ENCODE measurements around the gene C9orf50.

C9orf50 gene

DNA sequence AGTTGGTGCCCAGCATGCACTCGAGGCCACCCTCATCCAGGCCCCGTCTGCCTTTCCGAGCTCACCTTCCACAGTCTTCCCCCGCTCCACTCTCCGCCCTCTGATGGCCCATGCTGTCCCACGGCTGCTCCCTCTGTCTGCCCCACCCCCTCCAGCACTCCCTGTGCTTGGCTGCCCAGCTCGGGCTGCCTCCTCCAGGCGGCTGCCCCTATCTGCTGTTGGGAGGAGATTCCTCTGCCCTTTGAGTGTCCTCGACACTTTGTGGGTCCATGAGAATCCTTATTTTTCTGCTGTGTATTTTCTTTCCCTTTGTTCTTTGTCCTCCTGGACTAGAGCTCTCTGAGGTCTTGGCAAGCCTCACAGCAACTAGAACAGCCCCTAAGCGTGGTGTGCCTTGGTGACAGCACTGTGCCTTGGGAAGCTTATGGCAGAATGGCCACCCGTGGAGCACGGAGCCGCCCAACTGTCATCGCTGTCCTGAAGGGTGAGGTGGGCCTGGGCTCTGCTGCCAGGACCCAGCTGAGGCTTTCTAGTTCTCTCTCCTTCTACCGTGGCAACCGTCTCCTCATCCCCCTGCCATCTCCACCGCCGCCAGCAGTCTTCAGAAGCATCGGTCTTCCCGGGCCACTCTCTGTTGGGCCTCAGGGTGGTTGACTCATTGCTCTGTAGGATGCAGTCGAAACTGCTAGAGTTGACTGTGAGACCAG, 10.2 kb upstream of the C9orf50 start:
- no peak for DNase-seq

DNA sequence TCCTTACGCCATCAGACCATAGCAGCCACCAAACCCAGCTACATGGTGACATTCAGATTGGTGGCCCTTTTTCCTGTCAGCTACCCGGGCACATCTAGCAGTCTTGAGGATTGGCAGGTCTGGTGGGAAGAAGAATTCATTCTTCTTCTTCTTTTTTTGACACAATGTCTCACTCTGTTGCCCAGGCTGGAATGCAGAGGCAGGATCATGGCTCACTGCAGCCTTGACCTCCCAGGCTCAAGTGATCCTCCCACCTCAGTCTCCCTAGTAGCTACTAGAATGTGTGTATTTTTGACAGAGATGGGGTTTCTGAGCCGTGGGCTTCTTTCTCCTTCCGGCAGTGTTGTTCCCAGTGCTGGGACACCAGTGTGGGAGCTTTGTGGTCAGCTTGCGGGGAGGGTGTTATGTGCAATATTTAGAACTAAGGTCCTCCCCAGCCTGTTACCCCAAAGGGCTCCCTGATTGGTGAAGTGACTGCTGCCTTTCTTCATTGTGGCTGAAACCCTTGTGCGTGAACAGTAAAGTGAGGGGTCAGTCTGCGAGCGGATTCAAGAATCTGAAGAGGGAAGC, 8.4 kb upstream of the C9orf50 start:
- DNase-seq: no peak

DNA sequence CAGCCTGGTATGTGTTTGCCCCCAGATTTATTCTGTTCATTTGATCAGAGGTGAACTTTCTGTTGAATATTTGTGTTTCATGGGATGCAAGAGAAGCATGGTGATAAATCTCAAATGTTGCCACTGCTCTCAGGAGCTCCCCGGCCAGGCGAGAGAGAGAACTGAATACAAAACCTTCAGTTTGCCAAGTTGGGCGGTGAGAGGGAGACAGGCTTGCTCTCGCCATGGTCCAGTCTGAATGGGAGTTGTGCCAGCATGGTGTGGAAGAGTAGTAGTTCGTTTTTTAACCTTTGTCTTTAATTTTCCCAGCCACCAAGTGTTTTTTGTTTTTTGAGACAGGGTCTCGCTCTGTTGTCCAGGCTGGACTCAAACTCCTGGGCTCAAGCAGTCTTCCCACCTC, 7.8 kb upstream of the C9orf50 start:
- DNase-seq: no peak

DNA sequence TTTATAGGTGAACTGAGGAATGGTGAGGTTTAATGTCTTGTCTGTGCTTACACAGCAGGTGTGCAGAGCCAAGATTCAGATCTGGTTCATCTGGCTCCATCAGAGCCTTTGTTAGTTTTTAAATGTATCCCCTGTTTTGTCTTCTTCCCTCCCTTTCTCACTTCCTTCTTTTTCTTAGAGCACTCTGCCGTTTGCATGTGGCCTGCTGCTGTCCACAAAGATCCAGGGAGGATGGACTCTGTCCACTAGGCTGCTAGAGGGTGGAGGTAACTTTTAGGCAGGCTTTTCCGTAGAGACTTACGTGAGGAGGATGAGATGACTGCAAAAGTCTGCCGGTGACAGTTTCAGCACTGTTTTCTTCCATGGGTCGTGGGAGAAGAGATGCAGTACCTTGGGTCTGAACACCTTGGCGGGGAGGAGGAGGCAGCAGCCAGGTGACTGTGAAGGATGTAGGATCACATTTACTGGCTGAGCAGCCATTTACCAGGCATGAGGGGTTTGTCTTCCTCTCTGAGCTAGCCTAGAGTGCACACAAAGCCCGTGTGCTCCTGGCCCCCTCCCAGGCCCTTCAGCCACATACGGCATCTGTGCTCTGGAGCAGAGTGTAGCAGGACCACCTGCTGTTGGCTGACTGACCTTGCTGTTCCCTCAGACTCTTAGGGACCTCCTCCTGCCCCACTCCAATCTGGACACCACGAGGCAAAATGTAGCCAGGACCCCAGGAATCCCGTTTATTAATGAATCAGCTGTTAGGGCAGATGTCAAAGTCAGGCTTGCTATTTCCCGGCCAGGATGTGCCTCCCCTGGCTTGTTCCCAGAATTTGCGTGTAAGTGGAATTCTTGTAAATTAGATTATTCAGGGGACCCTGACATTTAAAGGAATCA, 6.9 kb upstream of the C9orf50 start:
- DNase-seq: no peak

DNA sequence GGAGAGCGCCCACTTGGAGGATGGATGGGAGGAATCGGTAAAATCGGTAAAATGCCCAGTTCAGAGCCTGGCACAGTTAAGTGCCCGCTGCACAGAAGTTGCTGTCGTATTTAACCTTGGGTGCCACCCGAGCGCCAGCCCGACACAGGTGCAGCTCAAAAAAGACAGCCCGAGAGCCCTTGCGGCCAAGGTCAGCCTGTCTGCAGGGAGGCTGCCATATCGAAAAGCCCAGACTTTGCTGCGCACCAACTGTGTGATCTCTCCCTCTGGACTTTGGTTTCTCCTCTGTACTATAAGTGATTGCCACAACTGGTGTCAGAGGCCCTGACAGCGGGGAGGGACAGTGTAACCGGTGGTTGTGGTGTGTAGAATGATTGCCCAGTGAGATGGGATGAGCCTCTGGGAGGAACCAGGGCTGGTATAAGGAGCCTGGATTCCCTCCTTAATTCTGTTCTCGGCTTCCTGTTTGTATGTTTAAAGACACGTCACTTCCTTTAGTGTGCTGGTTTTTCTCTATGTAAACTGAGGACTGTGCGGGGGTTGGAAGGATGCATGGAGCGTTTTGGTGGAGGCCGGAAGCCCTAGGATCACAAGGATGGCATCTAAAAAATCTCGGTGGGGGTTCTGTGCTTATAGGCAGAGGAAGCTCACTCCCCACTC, 5.9 kb upstream of the C9orf50 start:
- DNase-seq: peak; percentile 61

DNA sequence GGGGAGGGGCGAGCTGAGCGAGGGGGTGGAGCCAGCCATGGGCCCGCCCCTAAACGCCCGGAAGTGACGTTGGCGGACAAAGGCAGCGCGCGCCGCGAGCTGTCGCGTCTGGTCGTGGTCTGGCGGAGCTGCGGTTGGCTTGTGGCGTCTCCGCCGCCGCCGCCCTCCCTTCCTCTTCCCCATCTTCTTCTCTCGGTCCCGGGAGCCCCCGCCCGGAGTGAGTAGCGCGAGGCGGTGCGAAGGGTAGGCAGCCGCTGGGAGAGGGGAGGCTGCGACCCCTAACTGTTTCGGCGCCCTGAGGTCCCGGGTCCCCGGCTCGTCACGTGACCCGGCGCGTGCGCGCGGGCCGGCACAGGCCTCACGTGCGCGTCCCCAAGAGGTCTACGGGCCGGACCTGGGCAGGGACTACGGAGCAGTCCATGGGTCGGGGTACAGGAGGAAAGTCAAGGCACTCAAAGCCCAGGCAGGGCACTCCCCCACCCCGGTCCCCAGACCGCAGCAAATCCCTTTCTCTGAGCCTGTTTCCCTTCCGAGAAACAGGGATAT, 5.3 kb upstream of the C9orf50 start, which contains the start of gene NTMT1:
Gene NTMT1, plus strand, starts transcription at position 85 of the 546 bp plus-strand sequence. CDS start 6,541 bp downstream, outside the sequence.
- peak; percentile 91 for DNase-seq

DNA sequence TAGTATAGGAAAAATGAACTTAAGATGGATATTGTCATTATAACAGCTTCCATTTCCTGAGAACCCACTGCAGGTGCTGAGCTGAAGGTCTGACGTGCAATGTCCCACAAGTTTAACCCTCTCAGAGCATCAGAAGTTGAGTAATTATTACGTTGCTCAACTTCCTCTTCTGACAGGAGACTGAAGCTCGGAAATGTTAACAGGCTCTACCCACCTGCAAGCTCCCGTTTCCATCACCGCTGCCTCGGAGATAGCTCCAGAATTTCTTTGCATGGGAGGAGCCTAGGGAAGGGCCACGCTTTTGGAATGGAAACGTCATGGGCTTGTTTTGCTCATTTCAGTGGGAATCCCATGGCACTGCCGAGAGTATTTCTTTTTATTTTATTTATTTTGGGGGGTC, 4.0 kb upstream of the C9orf50 start:
- peak; percentile 80 for DNase-seq

DNA sequence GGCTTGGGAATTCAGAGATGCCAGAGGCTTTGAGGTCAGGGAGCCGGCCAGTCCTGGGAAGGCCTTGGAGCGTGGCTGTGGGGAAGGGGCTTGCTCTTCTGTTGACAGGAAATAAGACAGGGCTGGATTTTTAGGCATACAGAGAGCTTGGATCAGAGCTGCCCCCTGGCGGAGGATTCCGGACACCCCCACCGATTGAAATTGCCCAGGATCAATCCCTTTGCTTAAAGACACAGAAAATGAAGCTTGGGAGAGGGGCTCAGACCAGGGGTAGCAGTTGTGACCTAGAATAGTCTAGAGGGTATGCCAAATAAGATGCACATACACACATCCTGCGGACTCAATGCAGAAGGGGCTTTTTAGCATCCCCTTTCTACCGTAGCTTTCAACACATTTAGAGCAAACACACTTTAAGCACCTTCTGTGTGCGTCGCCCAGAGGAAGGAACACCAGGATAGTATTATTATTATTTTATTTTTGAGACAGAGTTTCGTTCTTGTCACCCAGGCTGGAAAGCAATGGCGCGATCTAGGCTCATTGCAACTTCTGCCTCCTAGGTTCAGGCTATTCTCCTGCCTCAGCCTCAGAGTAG, 3.4 kb upstream of the C9orf50 start:
- peak; percentile 87 for DNase-seq

DNA sequence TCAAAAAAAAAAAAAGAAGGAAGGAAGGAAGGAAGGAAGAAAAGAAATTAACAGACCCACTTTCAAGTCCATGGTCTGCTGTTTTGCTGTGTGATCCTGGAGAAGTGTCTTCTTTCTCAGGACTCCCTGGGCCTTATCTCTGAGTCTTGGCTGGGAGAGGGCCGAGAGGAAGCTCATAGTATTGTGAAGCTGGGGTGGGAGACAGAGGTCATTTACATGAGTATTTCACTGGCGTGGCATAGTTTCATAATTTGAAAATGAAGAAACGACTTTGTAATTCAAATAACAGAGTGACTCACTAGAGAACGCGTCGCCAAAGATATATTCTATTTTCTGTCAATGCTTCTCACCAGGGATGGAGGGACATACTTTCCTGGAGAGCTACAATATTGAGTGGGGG, 2.4 kb upstream of the C9orf50 start:
- DNase-seq: no peak

DNA sequence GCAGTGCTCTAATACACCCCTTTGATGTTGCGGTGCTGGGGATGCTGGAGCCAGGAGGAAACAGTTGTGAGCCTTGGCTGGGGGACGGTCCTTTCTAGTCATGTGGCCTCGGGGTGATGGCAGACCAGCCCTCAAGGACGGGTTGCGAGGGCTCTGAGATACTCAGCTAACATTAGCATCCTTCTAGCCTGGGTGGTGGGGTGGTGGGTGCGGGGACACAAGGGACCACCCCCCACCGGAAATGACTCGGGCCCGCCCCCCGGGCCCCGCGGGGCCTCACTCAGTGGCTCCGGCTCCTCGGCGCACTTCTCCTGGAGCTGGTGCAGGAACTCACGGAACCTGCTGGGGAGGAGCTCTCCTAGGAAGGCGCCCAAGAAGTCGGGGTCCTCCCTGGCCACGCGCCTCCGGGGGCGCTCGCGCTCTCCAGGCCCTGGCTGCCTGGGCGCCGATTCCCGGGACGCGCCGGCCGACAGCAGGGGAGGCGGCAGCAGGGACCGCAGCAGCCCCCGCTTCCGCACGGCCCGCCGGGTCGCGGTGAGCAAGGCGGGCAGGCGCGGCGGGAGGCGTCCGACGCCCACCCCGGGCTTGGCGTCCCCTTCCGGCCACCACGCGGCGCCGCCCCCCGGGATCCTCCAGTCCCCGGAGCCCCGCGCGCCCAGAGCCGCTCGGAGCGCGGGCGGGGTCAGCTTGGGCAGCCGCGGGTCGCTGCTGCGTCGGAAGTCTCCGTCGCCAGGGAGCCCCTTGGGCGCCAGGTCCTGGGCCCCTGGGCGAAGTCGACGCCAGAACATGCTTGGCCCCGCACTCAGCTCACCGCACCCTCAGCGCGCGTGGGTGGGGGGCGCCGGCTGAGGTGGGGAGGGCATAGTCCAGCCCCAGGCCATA, 873 bp downstream of the C9orf50 start:
- peak; percentile 59 for DNase-seq

DNA sequence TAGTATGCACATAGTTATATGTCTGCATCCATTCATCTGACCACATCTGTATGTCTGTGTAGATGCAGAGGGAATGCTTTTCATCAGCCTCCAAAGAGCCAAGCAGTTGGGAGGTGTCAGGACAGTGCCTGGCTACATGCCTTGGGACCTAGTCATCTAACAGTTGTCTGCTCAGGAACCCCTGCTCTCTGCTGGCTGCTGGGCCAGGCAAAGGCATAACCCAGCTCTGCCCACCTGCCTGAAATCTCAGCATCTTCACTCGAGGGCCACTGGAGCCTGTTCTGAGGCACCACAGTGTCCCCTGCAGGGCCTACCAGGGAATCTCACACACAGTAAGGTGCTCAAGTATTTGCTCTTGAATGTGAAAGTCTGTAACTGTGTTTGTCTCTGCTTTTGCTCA, 3.7 kb downstream of the C9orf50 start:
- no peak for DNase-seq

DNA sequence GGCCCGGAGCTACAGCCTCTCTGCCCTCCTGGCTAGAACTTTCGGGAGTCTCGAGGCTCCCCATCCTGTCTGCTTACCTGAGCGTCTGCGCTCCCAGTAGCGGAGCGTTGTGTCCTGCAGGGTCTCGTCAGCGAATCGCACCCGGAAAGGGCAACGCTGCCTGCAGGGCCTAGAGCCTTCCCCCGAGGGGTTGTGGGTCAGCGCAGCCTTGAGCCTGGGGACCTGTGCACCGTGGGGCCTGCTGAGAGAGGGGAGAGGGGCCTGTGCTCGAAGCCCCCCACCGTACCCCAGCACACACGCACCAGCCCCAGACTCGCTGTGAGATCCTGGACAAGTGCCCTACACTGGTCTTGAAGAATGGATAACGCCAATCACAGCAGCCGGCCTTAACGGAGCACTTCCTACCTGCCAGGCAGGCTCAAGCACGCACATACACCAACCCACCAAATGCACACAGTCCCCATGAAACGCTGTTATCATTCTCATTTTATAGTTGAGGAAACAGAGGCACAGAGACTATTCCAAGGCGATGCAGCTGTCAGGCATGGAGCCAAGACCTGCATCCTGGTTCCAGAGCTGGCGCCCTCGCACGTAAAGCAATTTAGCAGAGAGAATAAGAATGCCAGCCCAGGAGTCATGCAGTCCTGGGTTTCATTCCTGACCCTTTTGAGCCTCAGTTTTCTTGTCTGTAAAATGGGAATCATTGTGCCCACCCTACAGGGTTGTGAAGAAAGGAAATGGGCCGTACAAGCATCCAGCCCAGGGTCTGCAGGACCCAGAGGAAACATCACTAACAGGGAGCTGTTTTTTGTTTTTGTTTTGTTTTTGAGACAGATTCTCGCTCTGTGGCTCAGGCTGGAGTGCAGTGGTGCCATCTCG, 5.3 kb downstream of the C9orf50 start:
- DNase-seq: no peak

DNA sequence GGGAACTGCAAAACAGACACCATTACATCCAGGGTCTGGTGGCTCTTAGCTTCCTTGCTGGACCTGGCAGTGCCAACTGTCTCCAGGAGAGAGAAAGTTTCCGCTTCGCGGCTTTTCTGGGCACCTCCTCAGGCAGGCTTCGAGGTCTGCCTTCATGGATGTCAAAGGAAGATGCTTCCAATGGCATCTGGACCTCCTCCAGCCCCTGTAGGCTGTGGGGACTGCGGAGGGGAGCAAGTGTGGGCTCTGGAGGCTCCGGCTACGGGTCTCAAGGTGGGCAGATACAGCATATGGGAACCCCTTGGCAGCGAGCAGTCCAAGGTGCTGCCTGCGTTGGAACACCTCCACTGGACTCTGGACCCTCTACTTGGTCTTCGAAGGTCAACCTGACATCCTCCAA, 6.0 kb downstream of the C9orf50 start:
- DNase-seq: no peak

DNA sequence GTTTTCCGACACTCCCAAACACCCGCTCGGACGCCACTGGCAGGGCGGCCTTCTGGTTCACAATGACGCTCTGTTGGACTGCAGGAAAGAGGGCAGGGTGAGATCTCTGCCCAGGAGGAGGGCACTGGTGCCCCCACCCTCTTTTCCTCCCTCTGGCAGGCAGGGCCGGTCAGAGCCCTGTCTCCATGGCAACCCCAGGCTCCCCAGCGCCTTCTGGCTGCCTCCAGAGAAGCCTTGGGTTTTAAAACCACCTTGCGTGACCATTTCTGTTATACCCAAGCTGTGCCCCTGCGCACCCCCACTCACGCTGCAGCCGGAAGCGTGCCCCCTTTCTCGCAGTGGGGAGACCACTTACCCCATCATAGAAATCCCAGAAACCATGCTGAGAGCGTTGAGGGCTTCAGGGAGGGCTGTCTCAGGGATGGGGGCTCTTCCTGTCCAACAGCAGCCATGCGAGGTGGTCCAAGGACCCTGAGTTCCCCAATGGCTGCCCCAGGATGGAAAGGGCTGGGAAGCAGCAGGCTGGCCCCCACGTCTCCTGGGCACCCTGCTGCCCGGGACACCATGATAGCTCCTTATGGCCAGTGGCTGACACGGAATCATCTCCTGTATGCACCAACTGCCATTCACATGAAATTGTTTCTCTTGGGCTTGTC, 7.3 kb downstream of the C9orf50 start:
- DNase-seq: no peak

DNA sequence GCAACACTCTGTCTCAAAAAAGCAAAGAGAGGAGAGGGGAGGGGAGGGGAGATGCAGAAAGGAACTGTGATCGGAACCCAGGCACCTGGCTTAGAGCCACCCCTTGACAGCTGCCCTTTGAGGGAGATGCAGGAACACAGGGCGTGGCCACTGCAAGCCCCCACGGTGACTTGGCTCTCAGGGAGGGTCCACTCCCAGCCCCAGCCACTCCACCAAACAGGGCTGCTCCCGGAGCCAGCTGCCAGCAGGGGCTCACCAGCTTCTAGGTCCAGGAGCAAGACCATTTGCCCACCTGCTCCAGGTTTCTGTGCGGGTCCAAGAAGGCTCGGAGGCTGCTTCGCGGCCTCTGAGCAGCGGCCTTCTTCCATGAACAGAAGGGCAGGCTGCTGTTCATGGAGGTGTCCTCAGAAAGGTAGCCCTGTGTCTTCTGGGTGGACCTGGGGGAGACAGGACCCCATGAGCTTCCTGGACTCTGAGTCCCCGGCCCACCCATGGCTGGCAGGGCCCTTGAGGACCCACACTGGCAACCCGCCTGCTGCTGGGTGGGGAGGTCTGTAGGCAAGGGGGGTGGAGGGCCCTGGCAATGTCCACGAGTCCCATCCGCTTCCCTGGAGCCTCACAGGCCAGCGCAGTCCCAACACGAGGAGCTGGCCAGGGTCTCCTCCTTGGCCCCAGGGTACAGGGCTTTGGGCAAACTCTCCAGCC, 7.9 kb downstream of the C9orf50 start:
- no peak for DNase-seq

DNA sequence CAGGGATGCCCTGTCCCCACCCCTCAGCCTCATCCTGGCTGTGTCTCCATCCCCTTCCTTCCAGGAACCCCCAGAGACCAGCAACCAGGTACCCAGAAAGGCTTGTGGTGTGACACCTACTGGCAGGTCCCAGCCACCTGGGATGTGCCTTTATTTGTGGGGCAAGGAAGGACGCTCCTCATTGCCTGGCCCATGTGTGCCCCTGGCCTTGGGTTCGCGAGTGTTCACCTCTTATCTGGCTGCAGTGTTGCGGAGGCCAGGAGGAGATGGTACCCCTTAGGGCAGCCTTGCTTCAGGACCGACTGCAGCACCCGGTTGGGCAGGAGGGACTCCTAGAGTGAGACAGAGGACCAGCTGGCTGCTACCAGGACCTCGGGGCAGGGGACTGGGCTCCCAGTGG, 8.8 kb downstream of the C9orf50 start:
- DNase-seq: no peak

DNA sequence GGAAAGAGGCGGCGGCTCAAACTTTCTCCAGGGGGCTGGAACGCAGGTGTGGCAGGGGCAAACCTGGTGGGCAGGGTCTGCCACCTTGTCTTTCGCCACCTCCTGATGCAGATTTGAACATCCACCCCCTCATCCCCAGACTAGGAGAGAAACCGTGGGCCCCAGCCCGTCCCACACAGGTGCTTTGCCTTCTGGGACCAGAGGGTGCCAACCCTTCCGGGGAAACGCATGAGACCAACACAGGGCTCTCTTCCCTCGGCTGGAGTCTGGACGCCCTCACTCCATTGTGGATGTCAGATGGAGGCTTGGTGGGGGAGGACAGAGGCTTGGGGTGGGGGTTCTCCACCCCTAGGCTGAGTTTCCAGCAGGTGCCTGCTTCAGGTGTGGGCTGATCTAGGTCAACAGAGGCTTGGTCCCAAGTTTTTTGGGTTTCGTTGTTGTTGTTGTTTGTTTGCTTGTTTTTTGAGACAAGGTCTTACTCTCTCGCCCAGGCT, 9.5 kb downstream of the C9orf50 start:
- DNase-seq: no peak

DNA sequence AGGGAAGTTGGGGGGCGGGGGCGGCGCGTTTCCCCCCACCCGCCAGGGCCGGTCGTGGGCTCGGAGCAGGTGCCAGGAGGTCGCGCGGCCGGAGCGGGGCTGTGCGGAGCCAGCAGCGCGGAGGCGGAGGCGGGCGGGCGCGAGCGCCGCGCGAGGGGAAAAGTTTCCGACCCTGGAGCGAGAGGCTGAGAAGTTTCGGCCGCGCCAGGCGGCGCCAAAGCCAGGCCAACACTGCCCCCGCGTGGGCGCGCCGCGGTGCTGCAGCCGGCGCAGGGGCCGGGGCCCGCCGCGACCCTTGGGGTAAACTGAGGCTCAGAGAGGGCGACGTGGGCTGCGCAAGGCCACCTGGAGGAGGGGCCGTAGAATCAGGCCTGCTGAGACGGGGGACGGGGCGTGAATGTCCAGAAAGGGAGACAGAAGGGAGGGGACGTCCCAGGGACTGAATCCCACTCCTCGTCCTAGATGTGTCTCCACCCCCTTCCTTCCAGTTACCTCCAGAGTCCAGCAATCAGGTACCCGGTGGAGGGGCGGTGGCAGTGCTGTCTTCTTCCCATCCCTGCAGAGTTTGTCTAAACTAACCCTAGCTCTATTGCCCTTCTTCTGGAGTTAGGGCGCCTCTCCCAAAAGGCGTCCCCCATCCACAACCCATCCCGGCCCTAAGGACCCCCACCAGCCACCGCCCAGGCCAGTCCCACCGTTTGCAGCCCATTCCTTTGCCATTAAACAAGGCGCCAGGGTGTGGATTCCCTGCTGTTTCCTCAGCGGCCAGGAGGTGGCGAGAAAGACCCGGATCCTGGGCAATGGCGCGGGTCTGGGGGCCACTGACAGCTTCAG, 10.2 kb downstream of the C9orf50 start:
- DNase-seq: peak; percentile 77

All from hematopoietic multipotent progenitor cell treated with erythropoietin and hydrocortisone succinate and interleukin-3 and kit ligand, for 6 days (in vitro differentiated cells).